HG03108 (cell line): ENCODE measurements around the gene TEAD2.
A peak's percentile ranks its signal among the peaks of the same experiment; 100 is the strongest.
"Not testable (repeated sequence)": the region's sequence is repeated elsewhere in the genome, so short reads cannot be mapped to it uniquely, and the experiment has no call there.

Experiments used
- ATAC-seq: cut with Tn5 transposase; IDR thresholded peaks from one replicate; pipeline ENCODE4 v1.9.1; 2021; ENCODE audit warnings: moderate library complexity; ENCODE audit not compliant: unreplicated experiment

Gene TEAD2

GRCh38 chr19:49333811-49334288 lies 28.4 kb downstream of the TEAD2 start:
- ATAC-seq = peak; percentile 66

- no peak for ATAC-seq
Measured at GRCh38 chr19:49333418-49333805, 28.8 kb downstream of the TEAD2 start.

- ATAC-seq = not testable (repeated sequence)
Measured at GRCh38 chr19:49332691-49333417, 29.4 kb downstream of the TEAD2 start.

GRCh38 chr19:49331616-49332055 lies 30.6 kb downstream of the TEAD2 start:
- ATAC-seq = peak; percentile 35

- ATAC-seq = not testable (repeated sequence)
Measured at GRCh38 chr19:49331187-49331586, 31.0 kb downstream of the TEAD2 start.

GRCh38 chr19:49328741-49329140 lies 33.5 kb downstream of the TEAD2 start:
- ATAC-seq = no peak

GRCh38 chr19:49327878-49328544 lies 34.2 kb downstream of the TEAD2 start:
- ATAC-seq = no peak

- peak; percentile 41 for ATAC-seq
Measured at GRCh38 chr19:49326165-49326704, 36.0 kb downstream of the TEAD2 start.

- ATAC-seq = not testable (repeated sequence)
Measured at GRCh38 chr19:49325756-49326155, 36.5 kb downstream of the TEAD2 start.

GRCh38 chr19:49324801-49325576 lies 37.2 kb downstream of the TEAD2 start, which contains the start of gene SLC6A16:
Gene SLC6A16 (minus strand): TSS chr19:49325191. CDS start chr19:49311347, 13,844 bp downstream.
- no peak for ATAC-seq

GRCh38 chr19:49318296-49318695 lies 43.9 kb downstream of the TEAD2 start:
- no peak for ATAC-seq

- ATAC-seq = no peak
Measured at GRCh38 chr19:49316284-49316683, 45.9 kb downstream of the TEAD2 start.

GRCh38 chr19:49315111-49315510 lies 47.1 kb downstream of the TEAD2 start:
- no peak for ATAC-seq

- ATAC-seq = no peak
Measured at GRCh38 chr19:49309087-49309486, 53.1 kb downstream of the TEAD2 start.

- not testable (repeated sequence) for ATAC-seq
Measured at GRCh38 chr19:49306734-49307133, 55.5 kb downstream of the TEAD2 start.

GRCh38 chr19:49301866-49302252 lies 60.4 kb downstream of the TEAD2 start:
- ATAC-seq = no peak

GRCh38 chr19:49301165-49301865 lies 60.9 kb downstream of the TEAD2 start:
- ATAC-seq = no peak

GRCh38 chr19:49298653-49299052 lies 63.6 kb downstream of the TEAD2 start:
- ATAC-seq = not testable (repeated sequence)

GRCh38 chr19:49297403-49297802 lies 64.8 kb downstream of the TEAD2 start:
- no peak for ATAC-seq

GRCh38 chr19:49295208-49295880 lies 66.9 kb downstream of the TEAD2 start:
- no peak for ATAC-seq
